Heart left ventricle (tissue), 16 donors: Measurements from ENCODE around the gene AGPAT4. TPM values are rescaled to one million over a fixed set of nuclear protein-coding genes. Genes with fewer than 3 reads are reported as not detected.
A peak's percentile ranks its signal among the peaks of the same experiment; 100 is the strongest.

Experiments
- ATAC-seq, 4 donors: fragments of 200-7000 bp; cut with Tn5 transposase; one replicate each; pipeline ENCODE4 v1.9.1; 2020 to 2022; ENCODE audit warnings: moderate library complexity in 4 of 4, mild to moderate bottlenecking in 3 of 4, moderate number of reproducible peaks in 1 of 4
- DNase-seq, 5 donors: peaks; one replicate each; pipeline ENCODE4 v3.0.0-alpha.2; 2020
- H3K27ac ChIP-seq, 12 donors: fragments of 200-600 bp; sonication (generic) in 4 of 12; one replicate each; pipeline versions ENCODE4 v1.5.0 to v1.8.0; 2016 to 2022; ENCODE audit warnings: mild to moderate bottlenecking in 2 of 12
- H3K27me3 ChIP-seq, 9 donors: fragments of 200-600 bp; sonication (generic) in 2 of 9; one replicate each; pipeline versions ENCODE4 v1.5.1 to v1.8.0; 2016 to 2022; ENCODE audit warnings: mild to moderate bottlenecking in 3 of 9
- H3K36me3 ChIP-seq, 9 donors: fragments of 200-600 bp; sonication (generic) in 2 of 9; one replicate each; pipeline versions ENCODE4 v1.5.0 to v1.8.0; 2018 to 2022; ENCODE audit warnings: mild to moderate bottlenecking in 2 of 9
- H3K4me1 ChIP-seq, 12 donors: fragments of 200-600 bp; sonication (generic) in 4 of 12; one replicate each; pipeline versions ENCODE4 v1.5.0 to v1.8.0; 2016 to 2022; ENCODE audit warnings: mild to moderate bottlenecking in 3 of 12
- H3K4me3 ChIP-seq, 12 donors: fragments of 200-600 bp; sonication (generic) in 4 of 12; one replicate each; pipeline versions ENCODE4 v1.5.0 to v1.8.0; 2017 to 2022; ENCODE audit warnings: mild to moderate bottlenecking in 9 of 12, moderate library complexity in 4 of 12
- H3K9me3 ChIP-seq, 12 donors: fragments of 200-600 bp; sonication (generic) in 4 of 12; one replicate each; pipeline versions ENCODE4 v1.5.0 to v1.8.0; 2016 to 2022; ENCODE audit warnings: mild to moderate bottlenecking in 1 of 12
- POLR2A ChIP-seq, 2 donors: fragments of 450-650 bp; IDR thresholded peaks; one replicate each; pipeline ENCODE4 v1.6.1; 2017; ENCODE audit warnings: antibody characterized with exemption in 2 of 2, mild to moderate bottlenecking in 2 of 2, moderate library complexity in 2 of 2
- WGBS, 4 donors: extraction: QIAGEN DNeasy Blood & Tissue Kit in 2 of 4; methylation state at CpG; one replicate each; pipeline versions ENCODE4 v1.1.5 to v1.1.7; 2013 to 2018; 5-methylcytosine and 5-hydroxymethylcytosine counted together
- intact Hi-C, 10 donors: fragments of 100-400 bp; cut with DNase I; formaldehyde crosslinking; loops; one replicate each; pipeline versions ENCODE4 v1.11.1 to v1.14.2; 2022
- polyA plus RNA-seq, 2 donors: library from polyadenylated mRNA; stranded (reverse); fragments of 200-250 nt; gene quantifications; one replicate each; pipeline ENCODE4 v1.2.3, GENCODE V29; 2013
- total RNA-seq, 9 donors: library from RNA; depleted of rRNA in 2 of 9; stranded (reverse); fragments of >200 nt in 2 of 9; fragmentation: NEBNext Ultra II Directional in 3 of 9; extraction: Animal tissue kit (Norgen Biotek cat#: 25700) in 3 of 9; gene quantifications; one replicate each; pipeline versions ENCODE4 v1.1.0 to v1.2.4, GENCODE V29; 2016 to 2023
- TF ChIP-seq, protein P1 (sequence below), 12 donors: fragments of 200-600 bp; sonication (generic) in 4 of 12; IDR thresholded peaks; one replicate each; pipeline versions ENCODE4 v1.5.0 to v1.8.0; 2018 to 2022; ENCODE audit warnings: antibody characterized with exemption in 12 of 12, mild to moderate bottlenecking in 5 of 12
- donor health status: ischemic (EF 13 %, LVEDD 7.1; RV severe dilation, severe dysfunction).
- donor health status: healthy with polysubstance abuse.
- donor health status: DM: no; HTN: yes; CAD: no.
- donor health status: DM: no; HTN: no; CAD: no.
- donor health status: ischemic (EF 25% LVEDD 6.9; RV normal size, moderate dysfunction).
- donor health status: ischemic (EF 25% LVEDD 5.7; RV mildly dilated, moderate dysfunction).
- donor health status: healthy.
- donor health status: DM: yes; HTN: yes; CAD: no.
- donor health status: ischemic (EF 35%, LVEDD 5.7; RV mildly dilated, moderate dysfunction).
- donor health status: nonischemic (EF 11% LVEDD 7.7; RV severe dilation, severe dysfunction).
- donor health status: DM: yes; HTN: yes; CAD: no.
- donor health status: PGD.
- donor health status: ischemic (EF 29% LVEDD 5.4; RV normal size, mild dysfunction).
- donor health status: nonischemic (EF 23%, LVEDD 6.1; RV moderate dilation, normal function).

The AGPAT4 gene
- total and polyA plus RNA-seq, 11 donors, result 0.83 to 5.0 (median 1.8) TPM

DNA sequence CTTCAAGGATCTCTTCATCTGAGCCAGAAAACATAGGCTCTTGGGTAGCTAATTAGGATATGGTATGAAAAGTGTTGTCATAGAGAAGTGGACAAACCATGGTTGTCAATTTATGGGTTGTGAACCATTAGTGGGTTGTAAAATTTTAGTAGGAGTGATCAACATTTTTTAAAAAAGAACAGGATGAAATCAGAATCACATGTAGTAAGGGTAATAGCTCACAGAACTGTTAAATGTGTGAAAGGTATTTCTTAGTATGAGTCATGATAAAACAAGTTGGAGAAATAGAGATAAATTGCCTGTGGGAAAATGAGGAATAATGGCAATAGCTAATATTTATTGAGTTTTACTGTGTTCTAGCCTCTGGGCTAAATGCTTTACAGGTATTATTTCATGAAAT is 168.9 kb downstream of the AGPAT4 start:
- H3K36me3 ChIP-seq, result peaks cover 0 to 100% (median 94%) of the 10 kb centered on the region in 9 donors
- H3K4me1 ChIP-seq, result no peaks in the 10 kb centered on the region
- ATAC-seq, result no peak
- no peaks in the 10 kb centered on the region for H3K9me3 ChIP-seq
- no peak for TF ChIP-seq POLR2A (IDR thresholded peaks at IDR 0.05)
- TF ChIP-seq, protein P1, sequence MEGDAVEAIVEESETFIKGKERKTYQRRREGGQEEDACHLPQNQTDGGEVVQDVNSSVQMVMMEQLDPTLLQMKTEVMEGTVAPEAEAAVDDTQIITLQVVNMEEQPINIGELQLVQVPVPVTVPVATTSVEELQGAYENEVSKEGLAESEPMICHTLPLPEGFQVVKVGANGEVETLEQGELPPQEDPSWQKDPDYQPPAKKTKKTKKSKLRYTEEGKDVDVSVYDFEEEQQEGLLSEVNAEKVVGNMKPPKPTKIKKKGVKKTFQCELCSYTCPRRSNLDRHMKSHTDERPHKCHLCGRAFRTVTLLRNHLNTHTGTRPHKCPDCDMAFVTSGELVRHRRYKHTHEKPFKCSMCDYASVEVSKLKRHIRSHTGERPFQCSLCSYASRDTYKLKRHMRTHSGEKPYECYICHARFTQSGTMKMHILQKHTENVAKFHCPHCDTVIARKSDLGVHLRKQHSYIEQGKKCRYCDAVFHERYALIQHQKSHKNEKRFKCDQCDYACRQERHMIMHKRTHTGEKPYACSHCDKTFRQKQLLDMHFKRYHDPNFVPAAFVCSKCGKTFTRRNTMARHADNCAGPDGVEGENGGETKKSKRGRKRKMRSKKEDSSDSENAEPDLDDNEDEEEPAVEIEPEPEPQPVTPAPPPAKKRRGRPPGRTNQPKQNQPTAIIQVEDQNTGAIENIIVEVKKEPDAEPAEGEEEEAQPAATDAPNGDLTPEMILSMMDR (IDR thresholded peaks at IDR 0.05), result no peak
- DNase-seq, result no peak
- intact Hi-C loops, result loop anchor here in 8 of 10 donors (5.0 to 10.0 kb wide), 2 partner anchors 267 to 270 kb away; no protein-coding TSS in a partner anchor
- H3K4me3 ChIP-seq, result no peak overlapping the region
- H3K27ac ChIP-seq, result no peak overlapping the region
- H3K27me3 ChIP-seq, result no peaks in the 10 kb centered on the region

DNA sequence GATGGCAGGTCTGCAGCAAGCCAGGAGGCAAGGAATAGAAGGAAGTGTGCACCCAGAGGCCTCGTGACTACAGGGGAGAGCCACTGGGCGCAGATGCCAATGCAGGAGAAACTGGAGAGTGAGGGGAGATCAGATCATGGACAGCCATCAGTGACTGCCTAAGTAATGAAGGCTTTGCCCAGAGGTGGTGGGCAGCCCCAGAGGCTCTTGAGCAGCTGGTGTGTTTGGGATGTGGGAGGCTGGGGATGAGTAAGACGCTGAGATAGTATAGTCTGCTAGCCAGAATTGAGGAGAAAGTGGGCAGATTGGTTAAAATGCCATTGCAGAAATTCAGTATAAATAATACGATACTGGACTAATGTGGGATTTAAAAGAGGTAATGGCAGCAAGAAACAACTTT is 170.4 kb downstream of the AGPAT4 start:
- 95 to 97% (median 96%) methylated on average over 4 of the region's 4 CpGs for WGBS, 4 donors
- TF ChIP-seq, protein P1 (IDR thresholded peaks at IDR 0.05), result no peak
- no peak for TF ChIP-seq POLR2A (IDR thresholded peaks at IDR 0.05)
- intact Hi-C loops, result loop anchor here in 8 of 10 donors (5.0 to 10.0 kb wide), 2 partner anchors 269 to 271 kb away; no protein-coding TSS in a partner anchor
- Histone ChIP-seq H3K27ac (no peak overlapping the region), H3K4me1 (no peaks in the 10 kb centered on the region), H3K9me3 (no peaks in the 10 kb centered on the region), H3K4me3 (no peak overlapping the region), H3K36me3 (peaks cover 0 to 100% (median 94%) of the 10 kb centered on the region in 9 donors), H3K27me3 (no peaks in the 10 kb centered on the region)
- no peak for DNase-seq
- ATAC-seq, result no peak

DNA sequence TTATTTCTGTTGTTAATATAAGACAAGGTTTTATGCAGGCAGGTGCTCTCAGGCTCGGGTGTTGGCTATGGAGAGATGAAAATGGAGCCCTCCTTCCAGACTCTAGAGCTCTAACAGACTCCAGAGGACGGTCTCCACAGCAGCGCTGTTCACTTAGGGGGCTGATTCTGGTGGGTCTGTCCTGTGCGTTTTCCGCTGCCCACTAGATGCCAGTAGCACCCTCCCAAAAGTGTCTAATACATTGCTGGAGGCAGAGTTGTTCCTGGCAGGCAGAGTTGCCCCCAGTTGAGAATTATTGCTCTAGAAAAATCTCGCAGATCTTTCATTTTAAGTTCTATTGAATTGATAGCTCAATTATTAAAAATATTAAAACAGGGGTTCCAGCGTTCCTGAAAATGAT is 172.3 kb downstream of the AGPAT4 start:
- intact Hi-C loops, result loop anchor here in 8 of 10 donors (5.0 to 10.0 kb wide), 2 partner anchors 271 to 273 kb away; no protein-coding TSS in a partner anchor

DNA sequence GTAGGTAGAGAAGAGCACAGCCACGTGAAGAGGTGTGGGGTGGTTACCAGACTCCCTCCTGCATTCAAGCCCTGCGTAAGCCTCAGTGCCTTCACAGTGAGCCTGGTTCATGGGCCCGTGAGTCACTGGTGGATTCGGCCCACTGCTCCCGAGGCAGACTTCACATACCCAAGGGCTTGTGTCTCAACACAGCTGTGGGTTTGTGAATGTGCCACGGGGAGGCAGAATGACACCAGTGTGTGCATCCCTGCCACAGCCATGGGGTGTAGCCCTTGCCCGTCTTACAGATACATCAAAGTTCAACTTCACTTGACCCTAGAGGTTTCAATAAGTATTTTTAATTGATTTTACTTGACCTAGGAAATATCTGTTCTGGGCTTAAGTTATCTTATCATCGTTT is 173.8 kb downstream of the AGPAT4 start:
- H3K4me3 ChIP-seq, result no peak overlapping the region
- TF ChIP-seq POLR2A (IDR thresholded peaks at IDR 0.05), result no peak
- TF ChIP-seq, protein P1 (IDR thresholded peaks at IDR 0.05), result peak in 1 of 12 donors; percentile 9
- H3K27ac ChIP-seq, result no peak overlapping the region
- H3K27me3 ChIP-seq, result no peaks in the 10 kb centered on the region
- intact Hi-C loops, result loop anchor here in 8 of 10 donors (5.0 to 10.0 kb wide), 2 partner anchors 272 to 275 kb away; no protein-coding TSS in a partner anchor
- no peaks in the 10 kb centered on the region for H3K4me1 ChIP-seq
- H3K9me3 ChIP-seq, result no peaks in the 10 kb centered on the region
- H3K36me3 ChIP-seq, result peaks cover 0 to 100% (median 89%) of the 10 kb centered on the region in 9 donors
- 76 to 90% (median 79%) methylated on average over 7 to 8 of the region's 8 CpGs for WGBS, 4 donors
- ATAC-seq, result peak in 1 of 4 donors; percentile 9
- DNase-seq, result no peak

More for the DNA sequence above, 172.3 kb downstream of the AGPAT4 start:
- no peak for ATAC-seq
- Histone ChIP-seq H3K4me1 (no peaks in the 10 kb centered on the region), H3K27me3 (no peaks in the 10 kb centered on the region), H3K9me3 (no peaks in the 10 kb centered on the region), H3K27ac (no peak overlapping the region), H3K4me3 (no peak overlapping the region), H3K36me3 (peaks cover 0 to 100% (median 94%) of the 10 kb centered on the region in 9 donors)
- no peak for DNase-seq
- TF ChIP-seq, protein P1 (IDR thresholded peaks at IDR 0.05), result peak in 4 of 12 donors; percentile 11 to 19 (median 16)
- no peak for TF ChIP-seq POLR2A (IDR thresholded peaks at IDR 0.05)
- WGBS, 4 donors, result 85 to 87% (median 86%) methylated on average over 7 of the region's 7 CpGs
